ENCODE data around the gene PSTPIP1.

GRCh38 chr15:77001351-77001750, 6.4 kb downstream of the PSTPIP1 start:
- TF ChIP-seq CTCF (conservative IDR thresholded peaks at IDR 0.05 in 1 of 2, IDR thresholded peaks at IDR 0.05 in 1 of 2; ENCODE audit: low read depth in 1 of 2, low read length in 2 of 2) (no peak), EZH2 (IDR thresholded peaks at IDR 0.05; ENCODE audit: low read length, missing control alignments) (no peak)
